ENCODE results near the gene AP1AR.
"Not testable (repeated sequence)": the region's sequence is repeated elsewhere in the genome, so short reads cannot be mapped to it uniquely, and the experiment has no call there.

AP1AR gene, protein sequence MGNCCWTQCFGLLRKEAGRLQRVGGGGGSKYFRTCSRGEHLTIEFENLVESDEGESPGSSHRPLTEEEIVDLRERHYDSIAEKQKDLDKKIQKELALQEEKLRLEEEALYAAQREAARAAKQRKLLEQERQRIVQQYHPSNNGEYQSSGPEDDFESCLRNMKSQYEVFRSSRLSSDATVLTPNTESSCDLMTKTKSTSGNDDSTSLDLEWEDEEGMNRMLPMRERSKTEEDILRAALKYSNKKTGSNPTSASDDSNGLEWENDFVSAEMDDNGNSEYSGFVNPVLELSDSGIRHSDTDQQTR

GRCh38 chr4:112231779-112232713 lies at the start of gene AP1AR:
TSS of gene AP1AR (plus strand) at chr4:112231787. CDS start at chr4:112232092, 305 bp downstream.
- DNase-seq (ENCODE audit: low spot score) = peak; percentile 66

DNA sequence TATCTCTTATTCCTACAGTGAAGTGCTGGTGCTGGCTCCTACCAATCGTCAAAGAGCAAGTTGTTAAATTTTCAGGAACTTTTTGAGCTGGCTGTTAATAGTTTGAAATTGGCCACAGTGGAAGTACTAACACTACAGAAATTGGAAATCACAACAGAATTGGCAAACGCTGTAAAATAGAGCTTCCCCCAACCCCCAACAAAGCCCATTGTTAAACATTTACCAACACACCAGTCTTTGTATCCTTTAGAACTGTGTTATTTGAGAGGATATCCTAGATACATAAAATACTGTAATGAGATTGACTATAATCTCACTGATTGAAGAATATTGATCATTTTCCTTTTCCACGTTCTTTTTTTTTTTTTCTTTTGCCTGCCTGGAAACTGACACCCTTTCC lies 49.0 kb upstream of the AP1AR start:
- no peak for DNase-seq (ENCODE audit: low spot score)

DNA sequence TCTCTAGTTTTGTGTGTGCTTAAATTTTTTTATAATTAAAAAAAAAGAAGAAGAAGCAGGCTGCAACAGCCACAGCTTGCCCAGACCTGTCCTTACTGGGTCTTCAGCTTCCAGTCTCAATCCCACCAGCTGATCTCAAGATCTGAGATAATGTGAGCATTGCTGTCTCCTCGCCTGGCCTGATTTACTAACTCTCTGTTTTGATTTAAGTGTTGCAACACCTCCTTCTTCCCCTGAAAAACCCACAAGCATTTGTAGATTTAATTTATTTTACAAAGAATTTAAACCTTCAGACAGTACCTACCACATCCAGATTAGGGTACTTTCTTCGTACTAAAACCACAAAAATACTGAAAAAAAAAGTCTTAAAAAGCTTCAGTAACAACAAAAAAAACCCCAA lies 48.3 kb upstream of the AP1AR start:
- peak; percentile 6 for DNase-seq (ENCODE audit: low spot score)

- no peak for DNase-seq (ENCODE audit: low spot score)
These were observed 47.1 kb upstream of the AP1AR start for GRCh38 chr4:112184438-112184837.

- DNase-seq (ENCODE audit: low spot score) = no peak
These were observed 46.3 kb upstream of the AP1AR start for GRCh38 chr4:112185334-112185733.

DNA sequence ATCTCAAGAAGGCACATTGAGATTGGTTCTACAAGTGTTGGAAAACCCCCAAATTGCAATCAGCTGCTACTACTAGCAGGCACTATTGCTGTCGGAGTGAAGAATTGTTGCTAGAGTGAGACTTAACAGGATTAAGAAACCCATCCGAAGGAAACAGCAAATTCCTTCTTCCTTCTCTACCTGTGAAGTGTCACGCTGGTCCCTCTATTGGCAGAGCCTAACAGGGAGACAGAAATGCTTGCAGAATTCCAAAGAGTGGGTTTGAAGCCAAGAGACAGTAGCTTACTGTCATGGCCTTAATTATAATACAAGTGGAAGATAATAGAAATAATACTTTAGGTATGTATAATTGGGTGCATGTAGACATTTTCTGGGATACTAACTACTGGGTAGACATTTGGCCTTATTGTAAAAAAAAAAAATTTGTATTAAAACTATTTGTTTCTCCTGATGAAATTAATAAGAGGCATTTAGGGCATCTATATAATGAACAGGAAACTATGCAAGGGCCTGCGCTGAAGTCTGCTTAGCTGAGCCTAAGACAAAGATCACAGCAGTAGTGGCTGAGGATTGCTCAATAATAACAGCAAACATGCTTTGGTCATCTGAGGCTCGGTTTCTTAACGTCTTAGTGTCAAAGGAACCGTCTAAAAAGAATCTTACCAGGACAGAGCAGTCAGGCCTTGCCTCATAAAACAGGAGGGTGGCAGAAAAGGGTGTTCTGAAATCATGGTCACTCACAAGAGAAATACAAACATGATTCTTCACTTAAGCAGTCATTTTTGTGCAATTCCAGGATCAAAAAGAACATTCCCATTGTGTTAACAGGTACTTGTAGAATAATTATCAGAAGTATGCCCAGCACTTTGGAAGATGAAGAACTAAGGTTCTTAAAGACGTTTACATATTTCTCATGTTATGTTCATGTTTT lies 45.6 kb upstream of the AP1AR start:
- DNase-seq (ENCODE audit: low spot score) = no peak

GRCh38 chr4:112189754-112190153 lies 41.8 kb upstream of the AP1AR start:
- no peak for DNase-seq (ENCODE audit: low spot score)

- no peak for DNase-seq (ENCODE audit: low spot score)
These were observed 40.9 kb upstream of the AP1AR start for GRCh38 chr4:112190684-112191083.

DNA sequence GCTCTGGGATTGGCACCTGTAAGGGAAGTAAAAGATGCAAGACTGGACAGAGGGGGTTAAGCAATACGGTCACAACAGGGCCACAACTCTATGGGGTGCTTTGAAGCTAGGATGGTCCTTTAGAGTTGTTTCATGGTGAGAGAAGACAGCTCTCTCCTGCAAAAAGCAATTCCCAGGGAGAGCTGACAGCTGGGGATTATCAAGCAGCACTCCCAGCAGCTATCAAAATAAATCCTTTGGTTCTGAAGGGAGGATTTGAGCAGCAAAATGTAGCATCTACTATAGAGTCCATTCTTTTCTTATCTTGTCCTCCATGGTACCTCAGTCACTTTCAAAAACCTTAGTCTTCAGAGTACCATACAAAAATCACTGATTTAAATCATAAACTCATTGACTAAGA lies 35.1 kb upstream of the AP1AR start:
- no peak for DNase-seq (ENCODE audit: low spot score)

DNA sequence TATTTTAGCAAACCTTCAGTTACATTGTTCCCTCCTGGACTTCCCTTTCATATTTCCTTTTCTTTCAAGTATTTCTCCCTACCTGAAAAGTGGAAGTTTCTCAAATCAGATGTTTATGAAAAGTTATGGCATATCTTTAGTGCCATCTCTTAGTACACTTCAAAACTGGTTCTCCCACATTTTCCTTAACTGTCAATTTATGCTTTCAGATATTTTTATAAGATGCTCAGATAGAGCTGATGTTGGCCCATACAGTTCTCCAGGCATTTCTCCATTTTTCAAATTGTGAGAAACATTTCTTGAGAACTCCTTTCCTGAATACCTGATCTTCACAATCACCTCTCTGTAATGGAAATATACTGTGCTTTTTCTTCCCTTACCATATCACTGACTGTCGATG lies 32.5 kb upstream of the AP1AR start:
- DNase-seq (ENCODE audit: low spot score) = no peak

- no peak for DNase-seq (ENCODE audit: low spot score)
These were observed 29.6 kb upstream of the AP1AR start for GRCh38 chr4:112201915-112202505.

- DNase-seq (ENCODE audit: low spot score) = no peak
These were observed 28.0 kb upstream of the AP1AR start for GRCh38 chr4:112203593-112203992.

GRCh38 chr4:112206431-112206830 lies 25.2 kb upstream of the AP1AR start:
- DNase-seq (ENCODE audit: low spot score) = no peak

GRCh38 chr4:112208137-112209095 lies 23.2 kb upstream of the AP1AR start:
- DNase-seq (ENCODE audit: low spot score) = not testable (repeated sequence)

GRCh38 chr4:112210777-112211176 lies 20.8 kb upstream of the AP1AR start:
- DNase-seq (ENCODE audit: low spot score) = no peak

GRCh38 chr4:112213091-112213490 lies 18.5 kb upstream of the AP1AR start:
- DNase-seq (ENCODE audit: low spot score) = no peak

DNA sequence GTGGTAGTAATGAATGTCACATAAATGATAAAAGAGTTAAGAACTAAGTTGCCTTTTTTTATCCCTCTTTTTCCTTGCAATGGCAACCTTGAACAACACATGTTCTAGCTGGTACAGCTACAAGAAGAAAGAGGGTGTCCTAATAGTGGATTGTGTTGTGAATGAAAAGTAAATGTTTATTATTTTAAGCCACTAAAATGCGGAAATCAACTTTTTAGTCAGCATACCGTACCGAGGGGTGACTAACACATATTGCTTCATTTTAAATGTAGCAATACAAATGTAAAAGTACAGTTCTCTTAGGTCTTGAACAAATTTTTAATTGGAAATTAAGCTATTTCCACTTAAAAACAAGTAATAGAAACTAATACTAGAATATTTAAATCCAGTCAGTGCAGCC lies 17.7 kb upstream of the AP1AR start:
- DNase-seq (ENCODE audit: low spot score) = no peak

DNA sequence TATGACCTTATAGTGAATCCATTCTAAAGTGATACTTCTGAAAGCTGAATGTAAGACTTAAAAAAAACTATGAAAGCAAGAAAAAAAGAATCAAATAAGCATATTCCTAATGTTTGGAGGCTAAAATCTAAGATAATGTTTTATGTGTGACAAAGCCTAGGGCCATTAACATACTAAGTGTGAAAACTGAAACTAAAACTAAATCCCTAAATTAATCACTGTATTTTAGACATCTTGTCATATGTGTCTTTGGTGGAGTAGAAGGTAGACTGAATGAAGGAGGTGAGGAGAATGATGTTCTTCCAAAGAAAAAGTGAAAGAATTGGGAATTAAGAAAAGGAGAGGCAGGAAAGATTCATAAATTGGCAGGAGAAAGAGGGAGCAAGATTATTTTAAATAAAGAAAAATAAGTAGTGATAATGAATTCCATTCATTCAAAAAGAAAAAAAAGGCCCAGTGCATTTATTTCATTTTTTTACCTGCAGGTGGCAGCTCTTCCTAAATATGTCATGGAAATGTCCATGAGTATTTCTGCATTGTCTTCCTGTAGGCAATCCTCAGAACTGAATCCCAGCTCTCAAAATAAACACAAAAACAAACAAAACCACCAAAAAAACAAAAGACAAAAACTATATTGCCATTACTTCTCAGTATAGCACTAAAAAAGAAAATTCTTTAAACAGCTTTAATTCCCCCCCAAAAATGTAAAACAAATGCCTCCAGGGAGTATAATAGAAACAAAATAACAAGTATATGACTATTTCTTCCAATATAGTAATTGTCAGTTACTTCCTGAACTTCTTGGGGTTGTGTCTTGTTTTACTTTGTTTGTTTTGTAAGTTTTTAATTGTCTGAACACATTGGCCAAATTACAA lies 17.0 kb upstream of the AP1AR start:
- DNase-seq (ENCODE audit: low spot score) = peak; percentile 9

GRCh38 chr4:112219826-112220366 lies 11.7 kb upstream of the AP1AR start:
- no peak for DNase-seq (ENCODE audit: low spot score)
